BLaER1 (cell line): ENCODE measurements around the gene RARS1.

ENCODE experiments used
- H3K27ac ChIP-seq: shearing (Covaris generic); formaldehyde crosslinking; 2 replicates; pipeline ENCODE4 v1.8.1; 2022
- H3K27me3 ChIP-seq: shearing (Covaris generic); formaldehyde crosslinking; 2 replicates; pipeline ENCODE4 v1.8.1; 2022
- H3K36me3 ChIP-seq: shearing (Covaris generic); formaldehyde crosslinking; 2 replicates; pipeline ENCODE4 v1.8.1; 2022
- H3K4me1 ChIP-seq: shearing (Covaris generic); formaldehyde crosslinking; 2 replicates; pipeline ENCODE4 v1.8.1; 2022
- H3K4me2 ChIP-seq: shearing (Covaris generic); formaldehyde crosslinking; 2 replicates; pipeline ENCODE4 v1.8.1; 2022
- H3K4me3 ChIP-seq: shearing (Covaris generic); formaldehyde crosslinking; 2 replicates; pipeline ENCODE4 v1.8.1; 2022
- H3K9ac ChIP-seq: shearing (Covaris generic); formaldehyde crosslinking; 2 replicates; pipeline ENCODE4 v1.8.1; 2022
- H3K9me3 ChIP-seq: shearing (Covaris generic); formaldehyde crosslinking; 2 replicates; pipeline ENCODE4 v1.8.1; 2022
- H4K20me1 ChIP-seq: shearing (Covaris generic); formaldehyde crosslinking; 2 replicates; pipeline ENCODE4 v1.8.1; 2022
- Cebpa-rat ChIP-seq: shearing (Covaris generic); IDR thresholded peaks from 2 replicates; pipeline ENCODE4 v1.8.1; 2022

The RARS1 gene

DNA sequence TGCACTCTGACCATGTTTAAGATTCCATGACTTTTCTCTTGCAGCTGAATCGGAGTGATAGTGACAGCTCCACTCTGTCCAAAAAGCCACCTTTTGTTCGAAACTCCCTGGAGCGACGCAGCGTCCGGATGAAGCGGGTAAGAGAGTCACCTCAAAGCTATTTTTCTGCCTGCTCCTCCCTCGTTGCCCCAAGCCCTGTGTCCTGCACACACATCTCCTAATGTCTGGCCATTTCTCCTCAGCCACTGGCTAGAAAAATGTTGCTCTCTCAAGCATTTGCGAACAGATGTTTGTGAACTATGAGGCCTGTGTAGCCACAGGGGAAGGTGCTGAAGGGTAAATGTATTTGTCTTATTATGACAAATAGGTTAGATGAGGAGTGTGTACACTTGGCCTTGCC is 25.7 kb upstream of the RARS1 start:
- H4K20me1 ChIP-seq = no peaks in the 10 kb centered on the region
- peaks cover 13% of the 10 kb centered on the region for H3K36me3 ChIP-seq
- no peak overlapping the region for H3K4me2 ChIP-seq
- TF ChIP-seq Cebpa-rat = no peak
- no peak overlapping the region for H3K9ac ChIP-seq
- peaks cover 29% of the 10 kb centered on the region for H3K4me1 ChIP-seq
- peaks cover 7% of the 10 kb centered on the region for H3K9me3 ChIP-seq
- H3K4me3 ChIP-seq = no peak overlapping the region
- no peaks in the 10 kb centered on the region for H3K27me3 ChIP-seq
- no peak overlapping the region for H3K27ac ChIP-seq

GRCh38 chr5:168463081-168463480 is 23.2 kb upstream of the RARS1 start:
- Histone ChIP-seq H3K4me3 (no peak overlapping the region), H3K36me3 (peaks cover 4% of the 10 kb centered on the region), H3K4me2 (no peak overlapping the region), H3K27me3 (no peaks in the 10 kb centered on the region), H3K9me3 (no peaks in the 10 kb centered on the region), H3K4me1 (peaks cover 29% of the 10 kb centered on the region), H4K20me1 (no peaks in the 10 kb centered on the region), H3K27ac (no peak overlapping the region), H3K9ac (no peak overlapping the region)
- TF ChIP-seq Cebpa-rat = no peak

DNA sequence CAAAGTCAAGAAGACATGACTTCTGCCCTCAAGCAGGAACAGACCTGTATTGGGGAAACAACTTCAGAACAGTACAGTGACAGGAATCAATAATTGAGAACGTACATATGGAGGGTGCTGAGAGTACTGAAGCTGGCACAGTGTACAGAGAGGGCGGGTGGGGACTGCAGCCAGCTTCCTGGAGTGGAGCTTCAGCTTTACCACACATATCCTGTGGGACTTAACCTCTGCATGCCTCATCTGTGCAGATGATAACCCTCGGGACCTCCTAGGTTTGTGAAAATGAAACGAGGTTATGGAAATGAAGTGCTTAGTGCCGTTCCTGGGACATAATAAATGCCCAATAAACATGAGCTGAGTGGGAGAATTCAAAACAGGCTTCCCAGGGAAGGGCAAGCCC is 22.1 kb upstream of the RARS1 start:
- H3K4me3 ChIP-seq = no peak overlapping the region
- H3K4me2 ChIP-seq = peak overlapping the region; percentile 66
- no peaks in the 10 kb centered on the region; the same call in 1 of the 2 replicates for H3K36me3 ChIP-seq
- no peak overlapping the region for H3K9ac ChIP-seq
- no peaks in the 10 kb centered on the region for H4K20me1 ChIP-seq
- no peak for TF ChIP-seq Cebpa-rat
- no peak overlapping the region for H3K27ac ChIP-seq
- peaks cover 29% of the 10 kb centered on the region for H3K4me1 ChIP-seq
- H3K27me3 ChIP-seq = no peaks in the 10 kb centered on the region
- H3K9me3 ChIP-seq = no peaks in the 10 kb centered on the region

DNA sequence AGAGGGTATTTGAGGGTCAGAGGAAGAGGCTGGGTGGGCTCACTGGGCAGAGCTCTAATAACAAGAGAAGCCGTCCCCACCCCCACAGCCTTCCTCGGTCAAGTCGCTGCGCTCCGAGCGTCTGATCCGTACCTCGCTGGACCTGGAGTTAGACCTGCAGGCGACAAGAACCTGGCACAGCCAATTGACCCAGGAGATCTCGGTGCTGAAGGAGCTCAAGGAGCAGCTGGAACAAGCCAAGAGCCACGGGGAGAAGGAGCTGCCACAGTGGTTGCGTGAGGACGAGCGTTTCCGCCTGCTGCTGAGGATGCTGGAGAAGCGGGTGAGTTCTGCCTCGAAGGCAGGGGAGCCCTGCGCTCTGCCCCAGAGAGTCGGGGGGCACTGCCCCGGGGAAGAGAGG is 21.6 kb upstream of the RARS1 start:
- Histone ChIP-seq H3K27me3 (no peaks in the 10 kb centered on the region), H3K4me1 (peaks cover 29% of the 10 kb centered on the region), H3K27ac (no peak overlapping the region), H3K9me3 (no peaks in the 10 kb centered on the region), H3K36me3 (no peaks in the 10 kb centered on the region; the same call in 1 of the 2 replicates), H3K4me3 (no peak overlapping the region), H3K9ac (no peak overlapping the region), H3K4me2 (peak overlapping the region; percentile 66), H4K20me1 (no peaks in the 10 kb centered on the region)
- no peak for TF ChIP-seq Cebpa-rat

- Histone ChIP-seq H3K27ac (no peak overlapping the region), H3K9me3 (no peaks in the 10 kb centered on the region), H4K20me1 (no peaks in the 10 kb centered on the region), H3K4me3 (no peak overlapping the region), H3K9ac (no peak overlapping the region), H3K36me3 (no peaks in the 10 kb centered on the region; the same call in 1 of the 2 replicates), H3K4me1 (peaks cover 25% of the 10 kb centered on the region), H3K4me2 (no peak overlapping the region), H3K27me3 (no peaks in the 10 kb centered on the region)
- no peak for TF ChIP-seq Cebpa-rat
These were observed 18.4 kb upstream of the RARS1 start for GRCh38 chr5:168467755-168468330.

DNA sequence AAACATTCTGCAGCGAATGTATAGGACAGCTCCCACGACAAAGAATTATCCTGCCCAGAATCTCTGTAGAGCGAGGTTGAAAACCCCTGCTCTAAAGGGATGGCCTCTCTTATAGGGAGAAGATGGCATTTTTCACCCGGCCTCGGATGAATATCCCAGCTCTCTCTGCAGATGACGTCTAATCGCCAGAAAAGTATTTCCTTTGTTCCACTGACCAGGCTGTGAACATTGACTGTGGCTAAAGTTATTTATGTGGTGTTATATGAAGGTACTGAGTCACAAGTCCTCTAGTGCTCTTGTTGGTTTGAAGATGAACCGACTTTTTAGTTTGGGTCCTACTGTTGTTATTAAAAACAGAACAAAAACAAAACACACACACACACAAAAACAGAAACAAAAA is 17.4 kb upstream of the RARS1 start:
- Histone ChIP-seq H4K20me1 (no peaks in the 10 kb centered on the region), H3K27ac (no peak overlapping the region), H3K9me3 (no peaks in the 10 kb centered on the region), H3K9ac (no peak overlapping the region), H3K4me2 (no peak overlapping the region), H3K4me1 (peaks cover 15% of the 10 kb centered on the region), H3K4me3 (no peak overlapping the region), H3K36me3 (no peaks in the 10 kb centered on the region; the same call in 1 of the 2 replicates), H3K27me3 (no peaks in the 10 kb centered on the region)
- no peak for TF ChIP-seq Cebpa-rat

DNA sequence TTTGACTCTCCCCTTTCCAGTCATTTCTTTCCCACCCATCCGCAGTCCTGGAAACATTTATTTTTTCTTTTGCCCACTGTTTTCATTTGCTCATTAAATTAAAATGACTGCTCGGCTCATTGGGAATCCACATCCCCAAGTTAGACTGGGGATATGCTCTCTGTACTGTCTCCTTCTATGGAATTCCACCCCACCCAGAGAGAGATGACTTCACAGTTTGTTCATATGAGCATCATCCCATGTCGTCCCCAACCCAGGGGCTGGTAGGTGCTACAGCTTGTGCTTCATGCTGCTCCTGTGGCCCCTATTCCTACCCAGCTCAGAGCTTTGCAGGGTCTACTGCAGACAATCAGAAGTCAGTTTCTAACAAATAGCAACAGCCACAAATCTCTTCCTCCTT is 16.5 kb upstream of the RARS1 start:
- Histone ChIP-seq H3K27me3 (no peaks in the 10 kb centered on the region), H3K4me1 (peaks cover 5% of the 10 kb centered on the region), H3K27ac (no peak overlapping the region)

GRCh38 chr5:168471785-168472184 is 14.5 kb upstream of the RARS1 start:
- Histone ChIP-seq H3K36me3 (no peaks in the 10 kb centered on the region), H3K27me3 (no peaks in the 10 kb centered on the region), H3K9me3 (no peaks in the 10 kb centered on the region), H3K4me2 (no peak overlapping the region), H3K27ac (no peak overlapping the region), H3K4me3 (no peak overlapping the region), H4K20me1 (no peaks in the 10 kb centered on the region), H3K4me1 (no peaks in the 10 kb centered on the region), H3K9ac (no peak overlapping the region)
- no peak for TF ChIP-seq Cebpa-rat

More for the DNA sequence above, 16.5 kb upstream of the RARS1 start:
- Histone ChIP-seq H3K9me3 (no peaks in the 10 kb centered on the region), H3K4me2 (no peak overlapping the region), H3K9ac (no peak overlapping the region), H3K4me3 (no peak overlapping the region), H4K20me1 (no peaks in the 10 kb centered on the region), H3K36me3 (no peaks in the 10 kb centered on the region; the same call in 1 of the 2 replicates)
- TF ChIP-seq Cebpa-rat = no peak

- H3K4me3 ChIP-seq = no peak overlapping the region
- H4K20me1 ChIP-seq = no peaks in the 10 kb centered on the region
- no peak for TF ChIP-seq Cebpa-rat
- H3K27ac ChIP-seq = no peak overlapping the region
- no peak overlapping the region for H3K9ac ChIP-seq
- no peak overlapping the region for H3K4me2 ChIP-seq
- no peaks in the 10 kb centered on the region for H3K4me1 ChIP-seq
- H3K27me3 ChIP-seq = no peaks in the 10 kb centered on the region
- no peaks in the 10 kb centered on the region for H3K36me3 ChIP-seq
- no peaks in the 10 kb centered on the region for H3K9me3 ChIP-seq
These were observed 13.9 kb upstream of the RARS1 start for GRCh38 chr5:168472329-168472728.

DNA sequence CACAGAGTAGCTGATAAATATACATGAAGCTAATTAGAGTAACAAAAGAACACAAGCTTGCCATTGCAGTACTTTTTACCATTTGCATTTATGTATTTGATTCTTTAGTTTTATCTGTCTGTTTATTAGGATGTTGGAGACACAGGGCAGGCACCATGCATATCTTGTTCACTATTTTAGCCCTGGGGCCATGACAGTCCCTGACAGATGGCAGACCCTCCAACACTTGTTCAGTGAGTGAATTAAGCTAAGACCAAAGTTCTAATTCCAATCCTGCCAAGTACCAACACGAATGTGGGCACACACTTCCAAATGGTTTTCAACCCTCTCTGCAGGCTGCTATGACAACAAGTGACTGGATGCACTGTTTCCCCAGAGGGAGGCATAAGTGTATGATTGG is 12.0 kb upstream of the RARS1 start:
- TF ChIP-seq Cebpa-rat = no peak
- no peaks in the 10 kb centered on the region for H3K9me3 ChIP-seq
- no peaks in the 10 kb centered on the region for H3K36me3 ChIP-seq
- H3K4me2 ChIP-seq = no peak overlapping the region
- H4K20me1 ChIP-seq = no peaks in the 10 kb centered on the region
- H3K4me1 ChIP-seq = no peaks in the 10 kb centered on the region
- no peak overlapping the region for H3K27ac ChIP-seq
- H3K9ac ChIP-seq = no peak overlapping the region
- no peaks in the 10 kb centered on the region for H3K27me3 ChIP-seq
- no peak overlapping the region for H3K4me3 ChIP-seq

- Histone ChIP-seq H3K36me3 (no peaks in the 10 kb centered on the region), H3K4me1 (no peaks in the 10 kb centered on the region), H3K4me3 (no peak overlapping the region), H3K9ac (no peak overlapping the region), H3K27ac (no peak overlapping the region), H4K20me1 (no peaks in the 10 kb centered on the region), H3K4me2 (no peak overlapping the region), H3K9me3 (no peaks in the 10 kb centered on the region), H3K27me3 (no peaks in the 10 kb centered on the region)
- TF ChIP-seq Cebpa-rat = no peak
These were observed 9.2 kb upstream of the RARS1 start for GRCh38 chr5:168477060-168477459.
